ENCODE measurements around the gene THYN1. TPM values are rescaled to one million over a fixed set of nuclear protein-coding genes. Genes with fewer than 3 reads are reported as not detected.

THYN1 gene
- total RNA-seq (2013): 57.6 TPM
- polyA plus RNA-seq (10 to 100 TPM; 36.4 to 65.7 (median 57.6) TPM), polyA minus RNA-seq (18.1 and 26.3 TPM in 2 replicates), total RNA-seq (0.81 to 11.8 (median 8.1) reads per million in 11 experiments)

DNA sequence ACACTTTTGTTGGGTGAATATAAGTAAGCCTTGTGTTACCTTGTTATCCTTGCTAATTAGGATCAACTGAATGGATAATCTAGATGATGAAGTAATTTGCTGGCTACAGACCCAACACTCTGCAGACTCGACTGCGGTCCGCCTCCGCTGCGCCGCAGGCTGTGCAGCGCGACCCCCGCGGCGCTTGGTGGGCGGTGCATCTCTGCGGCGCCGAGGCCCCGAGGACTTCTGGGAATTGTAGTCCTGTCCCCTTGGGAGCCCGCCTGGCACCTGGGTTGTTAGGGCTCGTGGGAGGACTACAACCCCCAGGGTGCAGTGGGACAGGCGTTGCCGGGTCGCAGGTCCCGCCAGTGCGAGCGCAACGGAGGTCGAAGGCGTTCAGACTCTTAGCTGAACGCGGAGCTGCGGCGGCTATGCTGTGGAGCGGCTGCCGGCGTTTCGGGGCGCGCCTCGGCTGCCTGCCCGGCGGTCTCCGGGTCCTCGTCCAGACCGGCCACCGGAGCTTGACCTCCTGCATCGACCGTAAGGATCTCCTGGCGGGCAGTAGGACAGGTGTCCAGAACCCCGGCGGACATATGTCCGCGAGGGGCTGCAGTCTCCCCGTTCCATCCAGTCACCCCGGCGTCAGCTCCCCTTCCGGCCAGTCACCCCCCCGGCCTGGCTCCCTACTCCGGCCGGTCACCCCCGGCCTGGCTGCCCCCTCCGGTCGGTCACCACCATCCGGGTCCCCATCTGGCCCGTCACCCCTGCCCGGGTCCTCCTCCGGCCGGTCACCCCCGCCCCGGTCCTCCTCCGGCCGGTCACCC is at the start of gene THYN1, which contains the start of gene ACAD8:
TSS of gene THYN1 (minus strand) at position 165 of the 806 bp plus-strand sequence. CDS start 470 bp downstream, outside the sequence.
TSS of gene ACAD8 (plus strand) at position 381 of the 806 bp plus-strand sequence. CDS start at position 414, 33 bp downstream.
- no peaks in the 10 kb centered on the region for H3K9me3 Mint-ChIP-seq
- intact Hi-C loops (cut with micrococcal nuclease): loop anchor here in 1 of 2 donors (5.0 kb wide), 1 partner anchor 36 kb away; no protein-coding TSS in a partner anchor
- DNase-seq: peak; percentile 88 to 92 (median 90)
- under 1% methylated on average over 58 of the region's 70 CpGs for WGBS (ENCODE audit: insufficient coverage)
- Histone ChIP-seq H3K4me2 (replicated peaks; ENCODE audit: extremely low read depth, low read length, poor library complexity, severe bottlenecking) (peak within 1 kb of the TSS; percentile 86), H3K4me1 (ENCODE audit: control insufficient read depth in 1 of 2, insufficient read depth in 2 of 2, low read length in 2 of 2) (peaks cover 33 to 37% of the 10 kb centered on the region in 2 donors), H3K4me3 (replicated peaks in 1 of 3; ENCODE audit: low read depth in 2 of 3, low read length in 3 of 3) (peak within 1 kb of the TSS; percentile 68 to 97 (median 96)), H3K79me2 (ENCODE audit: insufficient read depth, low read length) (peaks cover 17% of the 10 kb centered on the region), H3K36me3 (replicated peaks in 1 of 2; ENCODE audit: control insufficient read depth in 1 of 2, insufficient read depth in 2 of 2, low read length in 2 of 2) (peaks cover 9 to 35% of the 10 kb centered on the region in 2 donors), H2AFZ (ENCODE audit: insufficient read depth, low read depth, low read length, poor library complexity, severe bottlenecking) (peak within 1 kb of the TSS; percentile 98), H3K9ac (ENCODE audit: insufficient read depth, low read length, poor library complexity, severe bottlenecking) (peak within 1 kb of the TSS; percentile 76), H4K20me1 (ENCODE audit: insufficient read depth, low read length) (peaks cover 3% of the 10 kb centered on the region), H3K9me3 (replicated peaks in 1 of 2; ENCODE audit: control insufficient read depth in 1 of 2, insufficient read depth in 1 of 2, low read length in 2 of 2) (no peaks in the 10 kb centered on the region), H3K27ac (ENCODE audit: low read depth in 1 of 2, low read length in 2 of 2) (peak within 1 kb of the TSS in 1 of 2 donors; percentile 62), H3K27me3 (ENCODE audit: control insufficient read depth in 2 of 2, insufficient read depth in 2 of 2, low read length in 2 of 2) (no peaks in the 10 kb centered on the region)
- TF ChIP-seq, protein P1, sequence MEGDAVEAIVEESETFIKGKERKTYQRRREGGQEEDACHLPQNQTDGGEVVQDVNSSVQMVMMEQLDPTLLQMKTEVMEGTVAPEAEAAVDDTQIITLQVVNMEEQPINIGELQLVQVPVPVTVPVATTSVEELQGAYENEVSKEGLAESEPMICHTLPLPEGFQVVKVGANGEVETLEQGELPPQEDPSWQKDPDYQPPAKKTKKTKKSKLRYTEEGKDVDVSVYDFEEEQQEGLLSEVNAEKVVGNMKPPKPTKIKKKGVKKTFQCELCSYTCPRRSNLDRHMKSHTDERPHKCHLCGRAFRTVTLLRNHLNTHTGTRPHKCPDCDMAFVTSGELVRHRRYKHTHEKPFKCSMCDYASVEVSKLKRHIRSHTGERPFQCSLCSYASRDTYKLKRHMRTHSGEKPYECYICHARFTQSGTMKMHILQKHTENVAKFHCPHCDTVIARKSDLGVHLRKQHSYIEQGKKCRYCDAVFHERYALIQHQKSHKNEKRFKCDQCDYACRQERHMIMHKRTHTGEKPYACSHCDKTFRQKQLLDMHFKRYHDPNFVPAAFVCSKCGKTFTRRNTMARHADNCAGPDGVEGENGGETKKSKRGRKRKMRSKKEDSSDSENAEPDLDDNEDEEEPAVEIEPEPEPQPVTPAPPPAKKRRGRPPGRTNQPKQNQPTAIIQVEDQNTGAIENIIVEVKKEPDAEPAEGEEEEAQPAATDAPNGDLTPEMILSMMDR (IDR thresholded peaks at IDR 0.05): peak; percentile 28
- H3K36me3 Mint-ChIP-seq: peaks cover 29 to 36% of the 10 kb centered on the region in 2 donors
- peak within 1 kb of the TSS; percentile 95 to 96 for H3K4me3 Mint-ChIP-seq
- H3K4me1 Mint-ChIP-seq: peaks cover 35% of the 10 kb centered on the region
- peak within 1 kb of the TSS; percentile 16 to 87 (median 70) for H3K27ac Mint-ChIP-seq
- H3K27me3 Mint-ChIP-seq (ENCODE audit: low read depth in 3 of 3): peaks cover 2 to 6% (median 3%) of the 10 kb centered on the region in 3 donors

DNA sequence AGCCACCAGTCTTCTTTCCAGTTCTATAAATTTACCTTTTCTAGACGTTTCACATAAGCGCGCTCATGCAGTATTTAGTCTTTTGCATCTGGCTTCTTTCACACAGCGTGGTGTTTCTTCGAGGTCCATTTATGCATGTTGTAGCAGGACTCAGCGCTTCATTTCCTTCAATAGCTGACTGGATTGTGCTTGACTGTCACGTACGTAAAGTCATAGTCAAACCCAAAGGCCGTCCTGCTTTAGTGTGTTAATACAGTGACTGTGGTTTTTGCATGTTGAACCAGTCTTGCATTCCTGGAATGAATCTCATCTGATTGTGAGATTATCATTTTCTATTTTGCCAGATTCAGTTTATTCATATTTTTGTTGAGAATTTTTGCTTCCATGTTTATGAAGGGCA is 41.5 kb upstream of the THYN1 start:
- H3K9me3 Mint-ChIP-seq: peaks cover 0 to 3% (median 0%) of the 10 kb centered on the region in 7 donors
- Histone ChIP-seq H2AFZ (ENCODE audit: insufficient read depth, low read depth, low read length, poor library complexity, severe bottlenecking) (no peak overlapping the region), H3K4me3 (replicated peaks in 1 of 3; ENCODE audit: low read depth in 2 of 3, low read length in 3 of 3) (no peak overlapping the region), H3K9ac (ENCODE audit: insufficient read depth, low read length, poor library complexity, severe bottlenecking) (no peak overlapping the region), H3K4me2 (replicated peaks; ENCODE audit: extremely low read depth, low read length, poor library complexity, severe bottlenecking) (no peak overlapping the region), H3K27me3 (ENCODE audit: control insufficient read depth in 2 of 2, insufficient read depth in 2 of 2, low read length in 2 of 2) (no peaks in the 10 kb centered on the region), H3K36me3 (replicated peaks in 1 of 2; ENCODE audit: control insufficient read depth in 1 of 2, insufficient read depth in 2 of 2, low read length in 2 of 2) (no peaks in the 10 kb centered on the region), H3K79me2 (ENCODE audit: insufficient read depth, low read length) (no peaks in the 10 kb centered on the region), H3K4me1 (ENCODE audit: control insufficient read depth in 1 of 2, insufficient read depth in 2 of 2, low read length in 2 of 2) (no peaks in the 10 kb centered on the region), H3K27ac (ENCODE audit: low read depth in 1 of 2, low read length in 2 of 2) (no peak overlapping the region), H3K9me3 (replicated peaks in 1 of 2; ENCODE audit: control insufficient read depth in 1 of 2, insufficient read depth in 1 of 2, low read length in 2 of 2) (no peaks in the 10 kb centered on the region), H4K20me1 (ENCODE audit: insufficient read depth, low read length) (no peaks in the 10 kb centered on the region)
- 96% methylated on average over 5 of the region's 9 CpGs for WGBS (ENCODE audit: insufficient coverage)
- intact Hi-C loops (cut with micrococcal nuclease): no loop called here
- H3K27me3 Mint-ChIP-seq (ENCODE audit: low read depth in 3 of 3): peaks cover 11 to 25% (median 12%) of the 10 kb centered on the region in 3 donors
- H3K27ac Mint-ChIP-seq: no peak overlapping the region
- DNase-seq: no peak
- TF ChIP-seq, protein P1 (IDR thresholded peaks at IDR 0.05): no peak
- H3K4me3 Mint-ChIP-seq: no peak overlapping the region
- no peaks in the 10 kb centered on the region for H3K4me1 Mint-ChIP-seq
- H3K36me3 Mint-ChIP-seq: no peaks in the 10 kb centered on the region
